ENCODE data around the gene CNIH3. TPM values are rescaled to one million over a fixed set of nuclear protein-coding genes. Genes with fewer than 3 reads are reported as not detected.

CNIH3 gene
- total and polyA plus RNA-seq, 10 of the 15 experiments (the other 5 are each of a cell fraction or from before 2014, with no cell fraction given), result 0.77 to 5.8 (median 1.8) TPM

DNA sequence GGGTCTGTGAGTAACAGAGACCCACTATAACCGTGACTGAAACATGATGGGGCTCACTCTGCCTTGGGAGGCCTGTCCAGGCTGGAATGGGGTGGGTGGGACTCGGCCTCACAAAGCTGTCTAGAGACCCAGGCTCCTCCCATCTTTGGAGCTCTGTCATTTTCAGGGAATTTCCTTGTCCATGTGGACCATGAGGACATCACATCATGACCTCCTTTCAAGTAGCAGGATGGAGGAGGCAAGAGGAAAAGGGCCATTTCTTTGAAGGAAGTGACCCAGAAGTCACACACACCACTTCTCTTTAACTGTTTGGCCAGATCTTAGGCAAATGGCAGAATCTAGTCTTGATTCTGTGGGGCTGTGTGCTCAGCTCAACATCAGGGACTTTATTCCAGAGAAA, 79.9 kb downstream of the CNIH3 start (continued):
- TF ChIP-seq, protein P1, sequence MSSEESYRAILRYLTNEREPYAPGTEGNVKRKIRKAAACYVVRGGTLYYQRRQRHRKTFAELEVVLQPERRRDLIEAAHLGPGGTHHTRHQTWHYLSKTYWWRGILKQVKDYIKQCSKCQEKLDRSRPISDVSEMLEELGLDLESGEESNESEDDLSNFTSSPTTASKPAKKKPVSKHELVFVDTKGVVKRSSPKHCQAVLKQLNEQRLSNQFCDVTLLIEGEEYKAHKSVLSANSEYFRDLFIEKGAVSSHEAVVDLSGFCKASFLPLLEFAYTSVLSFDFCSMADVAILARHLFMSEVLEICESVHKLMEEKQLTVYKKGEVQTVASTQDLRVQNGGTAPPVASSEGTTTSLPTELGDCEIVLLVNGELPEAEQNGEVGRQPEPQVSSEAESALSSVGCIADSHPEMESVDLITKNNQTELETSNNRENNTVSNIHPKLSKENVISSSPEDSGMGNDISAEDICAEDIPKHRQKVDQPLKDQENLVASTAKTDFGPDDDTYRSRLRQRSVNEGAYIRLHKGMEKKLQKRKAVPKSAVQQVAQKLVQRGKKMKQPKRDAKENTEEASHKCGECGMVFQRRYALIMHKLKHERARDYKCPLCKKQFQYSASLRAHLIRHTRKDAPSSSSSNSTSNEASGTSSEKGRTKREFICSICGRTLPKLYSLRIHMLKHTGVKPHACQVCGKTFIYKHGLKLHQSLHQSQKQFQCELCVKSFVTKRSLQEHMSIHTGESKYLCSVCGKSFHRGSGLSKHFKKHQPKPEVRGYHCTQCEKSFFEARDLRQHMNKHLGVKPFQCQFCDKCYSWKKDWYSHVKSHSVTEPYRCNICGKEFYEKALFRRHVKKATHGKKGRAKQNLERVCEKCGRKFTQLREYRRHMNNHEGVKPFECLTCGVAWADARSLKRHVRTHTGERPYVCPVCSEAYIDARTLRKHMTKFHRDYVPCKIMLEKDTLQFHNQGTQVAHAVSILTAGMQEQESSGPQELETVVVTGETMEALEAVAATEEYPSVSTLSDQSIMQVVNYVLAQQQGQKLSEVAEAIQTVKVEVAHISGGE (CRISPR knock-in tag; IDR thresholded peaks at IDR 0.05), result no peak
- TF ChIP-seq CEBPB (IDR thresholded peaks at IDR 0.05; ENCODE audit: borderline replicate concordance in 1 of 2, low read depth in 2 of 2, low read length in 2 of 2), result no peak
- TF ChIP-seq, protein P2, sequence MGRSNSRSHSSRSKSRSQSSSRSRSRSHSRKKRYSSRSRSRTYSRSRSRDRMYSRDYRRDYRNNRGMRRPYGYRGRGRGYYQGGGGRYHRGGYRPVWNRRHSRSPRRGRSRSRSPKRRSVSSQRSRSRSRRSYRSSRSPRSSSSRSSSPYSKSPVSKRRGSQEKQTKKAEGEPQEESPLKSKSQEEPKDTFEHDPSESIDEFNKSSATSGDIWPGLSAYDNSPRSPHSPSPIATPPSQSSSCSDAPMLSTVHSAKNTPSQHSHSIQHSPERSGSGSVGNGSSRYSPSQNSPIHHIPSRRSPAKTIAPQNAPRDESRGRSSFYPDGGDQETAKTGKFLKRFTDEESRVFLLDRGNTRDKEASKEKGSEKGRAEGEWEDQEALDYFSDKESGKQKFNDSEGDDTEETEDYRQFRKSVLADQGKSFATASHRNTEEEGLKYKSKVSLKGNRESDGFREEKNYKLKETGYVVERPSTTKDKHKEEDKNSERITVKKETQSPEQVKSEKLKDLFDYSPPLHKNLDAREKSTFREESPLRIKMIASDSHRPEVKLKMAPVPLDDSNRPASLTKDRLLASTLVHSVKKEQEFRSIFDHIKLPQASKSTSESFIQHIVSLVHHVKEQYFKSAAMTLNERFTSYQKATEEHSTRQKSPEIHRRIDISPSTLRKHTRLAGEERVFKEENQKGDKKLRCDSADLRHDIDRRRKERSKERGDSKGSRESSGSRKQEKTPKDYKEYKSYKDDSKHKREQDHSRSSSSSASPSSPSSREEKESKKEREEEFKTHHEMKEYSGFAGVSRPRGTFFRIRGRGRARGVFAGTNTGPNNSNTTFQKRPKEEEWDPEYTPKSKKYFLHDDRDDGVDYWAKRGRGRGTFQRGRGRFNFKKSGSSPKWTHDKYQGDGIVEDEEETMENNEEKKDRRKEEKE (IDR thresholded peaks at IDR 0.05), result no peak

DNA sequence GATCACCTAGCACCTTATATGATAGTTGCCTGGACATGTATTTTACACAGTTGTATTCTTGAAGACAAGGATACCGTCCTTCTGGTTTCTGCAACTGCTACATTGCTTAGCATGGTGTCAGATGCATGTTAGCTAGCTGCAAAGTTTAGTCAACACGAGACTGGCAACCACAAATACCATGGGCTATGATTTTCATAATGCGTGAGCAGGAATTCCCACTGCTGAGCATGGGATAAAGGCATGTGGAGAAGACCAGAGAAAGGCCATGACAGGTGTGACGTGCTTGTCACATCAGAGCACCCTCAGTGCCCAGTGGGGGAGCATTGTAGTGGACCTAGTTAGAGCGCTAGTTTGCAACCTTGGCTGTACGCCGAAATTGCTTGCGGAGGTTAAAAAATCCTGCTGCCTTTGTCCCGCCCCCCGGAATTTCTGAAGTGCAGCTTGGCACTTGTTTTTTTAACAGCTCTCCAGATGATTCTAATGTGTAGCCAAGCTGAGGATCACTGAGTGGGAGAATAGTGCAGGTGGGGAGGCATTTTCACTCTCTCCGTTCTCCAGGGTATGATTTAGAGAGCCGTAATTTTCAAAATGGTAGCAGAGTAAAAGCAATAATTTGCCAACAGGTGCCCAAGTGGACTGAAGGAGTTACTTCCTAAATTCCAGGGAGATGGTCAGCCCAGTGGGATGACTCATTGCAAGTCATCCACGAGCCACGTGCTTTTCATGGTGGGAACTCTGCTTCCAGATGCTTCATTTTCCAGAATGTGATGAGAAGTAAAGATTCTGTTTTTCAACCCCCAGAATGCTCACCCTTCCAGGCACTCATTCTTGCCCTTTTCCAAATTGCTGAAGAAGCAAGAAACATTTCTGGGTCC, 81.0 kb downstream of the CNIH3 start:
- FAIRE-seq (no peak), DNase-seq (ENCODE audit: low read depth, low spot score) (no peak), ATAC-seq (no peak)
- Histone ChIP-seq H3K9me3 (replicated peaks; ENCODE audit: control insufficient read depth, insufficient read depth, low read length) (no peaks in the 10 kb centered on the region; the same call in 2 of the 3 replicates), H3K27ac (ENCODE audit: control insufficient read depth, insufficient read depth) (no peak overlapping the region), H2AFZ (ENCODE audit: control insufficient read depth, low read depth, low read length) (no peak overlapping the region), H3K79me2 (ENCODE audit: control insufficient read depth, insufficient read depth, low read length) (no peaks in the 10 kb centered on the region), H3K27me3 (replicated peaks in 1 of 2; ENCODE audit: control insufficient read depth in 2 of 2, insufficient read depth in 2 of 2, low read length in 1 of 2) (no peaks in the 10 kb centered on the region), H3K4me2 (ENCODE audit: control insufficient read depth, insufficient read depth) (no peak overlapping the region), H3K4me3 (no peak overlapping the region), H4K20me1 (ENCODE audit: control insufficient read depth, insufficient read depth) (no peaks in the 10 kb centered on the region), H3K9ac (ENCODE audit: control insufficient read depth, insufficient read depth, low read length) (no peak overlapping the region), H3K36me3 (ENCODE audit: control insufficient read depth in 2 of 2, insufficient read depth in 2 of 2, low read length in 1 of 2) (no peaks in the 10 kb centered on the region), H3K4me1 (ENCODE audit: control insufficient read depth, insufficient read depth, low read length) (no peaks in the 10 kb centered on the region)
- ChIA-PET POLR2A (no interaction called here), RAD21 (ENCODE audit: unreplicated experiment) (no interaction called here), CTCF (no interaction called here), SMC1A (ENCODE audit: uncharacterized antibody, unreplicated experiment) (interaction anchor here (0.7 to 1.9 kb wide), 3 partner anchors 9 to 226 kb away, joined by 3 to 7 read pairs (median 3); no protein-coding TSS in a partner anchor)
- intact Hi-C loops (cut with micrococcal nuclease; ENCODE audit: unreplicated experiment) (no loop called here), in situ Hi-C loops (cut with MboI) (no loop called here)
- BruUV-seq (replicated peaks), result no TSS peak
- 46% methylated on average over 14 of the region's 14 CpGs for WGBS (ENCODE audit: insufficient coverage, insufficient replicate concordance, low lambda C conversion rate, missing lambda C conversion rate)
- TF ChIP-seq NR2F1 (conservative IDR thresholded peaks at IDR 0.05) (no peak), NFYB (IDR thresholded peaks at IDR 0.05; ENCODE audit: insufficient read depth, low read depth, low read length) (no peak), HCFC1 (IDR thresholded peaks at IDR 0.05; ENCODE audit: low read length) (no peak), ASH2L (IDR thresholded peaks at IDR 0.05; ENCODE audit: borderline replicate concordance, low read depth) (no peak), STAT1 (conservative IDR thresholded peaks at IDR 0.05) (no peak), SUZ12 (IDR thresholded peaks at IDR 0.05; ENCODE audit: unreplicated experiment) (no peak), RAD21 (IDR thresholded peaks at IDR 0.05; ENCODE audit: insufficient read depth, low read depth, low read length) (no peak)
- TF ChIP-seq, protein P3, sequence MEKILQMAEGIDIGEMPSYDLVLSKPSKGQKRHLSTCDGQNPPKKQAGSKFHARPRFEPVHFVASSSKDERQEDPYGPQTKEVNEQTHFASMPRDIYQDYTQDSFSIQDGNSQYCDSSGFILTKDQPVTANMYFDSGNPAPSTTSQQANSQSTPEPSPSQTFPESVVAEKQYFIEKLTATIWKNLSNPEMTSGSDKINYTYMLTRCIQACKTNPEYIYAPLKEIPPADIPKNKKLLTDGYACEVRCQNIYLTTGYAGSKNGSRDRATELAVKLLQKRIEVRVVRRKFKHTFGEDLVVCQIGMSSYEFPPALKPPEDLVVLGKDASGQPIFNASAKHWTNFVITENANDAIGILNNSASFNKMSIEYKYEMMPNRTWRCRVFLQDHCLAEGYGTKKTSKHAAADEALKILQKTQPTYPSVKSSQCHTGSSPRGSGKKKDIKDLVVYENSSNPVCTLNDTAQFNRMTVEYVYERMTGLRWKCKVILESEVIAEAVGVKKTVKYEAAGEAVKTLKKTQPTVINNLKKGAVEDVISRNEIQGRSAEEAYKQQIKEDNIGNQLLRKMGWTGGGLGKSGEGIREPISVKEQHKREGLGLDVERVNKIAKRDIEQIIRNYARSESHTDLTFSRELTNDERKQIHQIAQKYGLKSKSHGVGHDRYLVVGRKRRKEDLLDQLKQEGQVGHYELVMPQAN (conservative IDR thresholded peaks at IDR 0.05), result no peak

Measured in GM12878 (cell line).